Neural crest cell (in vitro differentiated cells): ENCODE measurements around the gene BTNL3. TPM values are rescaled to one million over a fixed set of nuclear protein-coding genes. Genes with fewer than 3 reads are reported as not detected.

Experiments used
- DNase-seq: peaks from one replicate; pipeline ENCODE4 v3.0.0; 2021; ENCODE audit warnings: low read depth, mixed read lengths, low spot score
- H3K27ac Mint-ChIP-seq: one replicate; pipeline ENCODE4 v1.8.0; 2021; ENCODE audit warnings: mild to moderate bottlenecking, mixed read lengths; ENCODE audit not compliant: unreplicated experiment
- H3K27me3 Mint-ChIP-seq: 2 replicates; pipeline ENCODE4 v1.8.0; 2021; ENCODE audit warnings: low read depth, mild to moderate bottlenecking, mixed read lengths
- H3K36me3 Mint-ChIP-seq: 2 replicates; pipeline ENCODE4 v1.8.0; 2021; ENCODE audit warnings: low read depth, mild to moderate bottlenecking, mixed read lengths
- H3K4me1 Mint-ChIP-seq: 2 replicates; pipeline ENCODE4 v1.8.0; 2021; ENCODE audit warnings: mixed read lengths
- H3K4me3 Mint-ChIP-seq: one replicate; pipeline ENCODE4 v1.8.0; 2021; ENCODE audit warnings: mild to moderate bottlenecking, mixed read lengths
- H3K9me3 Mint-ChIP-seq: 2 replicates; pipeline ENCODE4 v1.8.0; 2021; ENCODE audit warnings: mixed read lengths
- long read RNA-seq: library from polyadenylated mRNA; unstranded; transcript quantifications from one replicate; pipeline ENCODE4 v2.0.0, GENCODE V29; 2020
- total RNA-seq: library from RNA; stranded (reverse); gene quantifications from 2 replicates; pipeline ENCODE4 v1.2.1, GENCODE V29; 2021
- TF ChIP-seq, protein P1 (sequence below): fragments of 200-600 bp; sonication (generic); conservative IDR thresholded peaks from 2 replicates; pipeline ENCODE4 v1.5.0; 2021; ENCODE audit warnings: antibody characterized with exemption, mild to moderate bottlenecking

Gene BTNL3, protein sequence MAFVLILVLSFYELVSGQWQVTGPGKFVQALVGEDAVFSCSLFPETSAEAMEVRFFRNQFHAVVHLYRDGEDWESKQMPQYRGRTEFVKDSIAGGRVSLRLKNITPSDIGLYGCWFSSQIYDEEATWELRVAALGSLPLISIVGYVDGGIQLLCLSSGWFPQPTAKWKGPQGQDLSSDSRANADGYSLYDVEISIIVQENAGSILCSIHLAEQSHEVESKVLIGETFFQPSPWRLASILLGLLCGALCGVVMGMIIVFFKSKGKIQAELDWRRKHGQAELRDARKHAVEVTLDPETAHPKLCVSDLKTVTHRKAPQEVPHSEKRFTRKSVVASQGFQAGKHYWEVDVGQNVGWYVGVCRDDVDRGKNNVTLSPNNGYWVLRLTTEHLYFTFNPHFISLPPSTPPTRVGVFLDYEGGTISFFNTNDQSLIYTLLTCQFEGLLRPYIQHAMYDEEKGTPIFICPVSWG
- not detected in 2 replicates for total RNA-seq
- long read RNA-seq: 0 reads

- H3K4me1 Mint-ChIP-seq: no peaks in the 10 kb centered on the region
- H3K27ac Mint-ChIP-seq: no peak within 1 kb of the TSS
- H3K4me3 Mint-ChIP-seq: no peak within 1 kb of the TSS
- H3K36me3 Mint-ChIP-seq: no peaks in the 10 kb centered on the region
- DNase-seq: no peak
- H3K9me3 Mint-ChIP-seq: no peaks in the 10 kb centered on the region
- H3K27me3 Mint-ChIP-seq: peaks cover 10% of the 10 kb centered on the region
- TF ChIP-seq, protein P1, sequence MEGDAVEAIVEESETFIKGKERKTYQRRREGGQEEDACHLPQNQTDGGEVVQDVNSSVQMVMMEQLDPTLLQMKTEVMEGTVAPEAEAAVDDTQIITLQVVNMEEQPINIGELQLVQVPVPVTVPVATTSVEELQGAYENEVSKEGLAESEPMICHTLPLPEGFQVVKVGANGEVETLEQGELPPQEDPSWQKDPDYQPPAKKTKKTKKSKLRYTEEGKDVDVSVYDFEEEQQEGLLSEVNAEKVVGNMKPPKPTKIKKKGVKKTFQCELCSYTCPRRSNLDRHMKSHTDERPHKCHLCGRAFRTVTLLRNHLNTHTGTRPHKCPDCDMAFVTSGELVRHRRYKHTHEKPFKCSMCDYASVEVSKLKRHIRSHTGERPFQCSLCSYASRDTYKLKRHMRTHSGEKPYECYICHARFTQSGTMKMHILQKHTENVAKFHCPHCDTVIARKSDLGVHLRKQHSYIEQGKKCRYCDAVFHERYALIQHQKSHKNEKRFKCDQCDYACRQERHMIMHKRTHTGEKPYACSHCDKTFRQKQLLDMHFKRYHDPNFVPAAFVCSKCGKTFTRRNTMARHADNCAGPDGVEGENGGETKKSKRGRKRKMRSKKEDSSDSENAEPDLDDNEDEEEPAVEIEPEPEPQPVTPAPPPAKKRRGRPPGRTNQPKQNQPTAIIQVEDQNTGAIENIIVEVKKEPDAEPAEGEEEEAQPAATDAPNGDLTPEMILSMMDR: no peak
Observed at GRCh38 chr5:180988592-180988991, at the start of gene BTNL3. TSS of gene BTNL3 (plus strand) at chr5:180988846. CDS start at chr5:180989029, 183 bp downstream.

GRCh38 chr5:180950291-180950949 is 38.2 kb upstream of the BTNL3 start:
- Mint-ChIP-seq H3K4me1 (no peaks in the 10 kb centered on the region), H3K27me3 (peaks cover 22% of the 10 kb centered on the region)

GRCh38 chr5:180959661-180960060 is 29.0 kb upstream of the BTNL3 start:
- Mint-ChIP-seq H3K9me3 (no peaks in the 10 kb centered on the region), H3K4me3 (no peak overlapping the region), H3K27me3 (peaks cover 5% of the 10 kb centered on the region), H3K36me3 (no peaks in the 10 kb centered on the region), H3K4me1 (no peaks in the 10 kb centered on the region), H3K27ac (no peak overlapping the region)
- DNase-seq: no peak
- TF ChIP-seq, protein P1: no peak

More at GRCh38 chr5:180950291-180950949, 38.2 kb upstream of the BTNL3 start:
- no peak for DNase-seq
- TF ChIP-seq, protein P1: no peak
- no peak overlapping the region for H3K4me3 Mint-ChIP-seq
- no peaks in the 10 kb centered on the region for H3K36me3 Mint-ChIP-seq
- no peak overlapping the region for H3K27ac Mint-ChIP-seq
- H3K9me3 Mint-ChIP-seq: no peaks in the 10 kb centered on the region

GRCh38 chr5:180960209-180960608 is 28.4 kb upstream of the BTNL3 start:
- no peaks in the 10 kb centered on the region for H3K9me3 Mint-ChIP-seq
- H3K4me3 Mint-ChIP-seq: no peak overlapping the region
- DNase-seq: no peak
- no peaks in the 10 kb centered on the region for H3K36me3 Mint-ChIP-seq
- peaks cover 5% of the 10 kb centered on the region for H3K27me3 Mint-ChIP-seq
- H3K27ac Mint-ChIP-seq: no peak overlapping the region
- no peaks in the 10 kb centered on the region for H3K4me1 Mint-ChIP-seq
- TF ChIP-seq, protein P1: no peak

GRCh38 chr5:180969406-180969805 is 19.2 kb upstream of the BTNL3 start:
- Mint-ChIP-seq H3K4me1 (no peaks in the 10 kb centered on the region), H3K9me3 (peaks cover 2% of the 10 kb centered on the region), H3K4me3 (no peak overlapping the region), H3K27ac (no peak overlapping the region), H3K27me3 (peaks cover 7% of the 10 kb centered on the region), H3K36me3 (no peaks in the 10 kb centered on the region)
- no peak for DNase-seq
- TF ChIP-seq, protein P1: no peak
